Measurements from ENCODE around the gene RANBP3. TPM values are rescaled to one million over a fixed set of nuclear protein-coding genes. Genes with fewer than 3 reads are reported as not detected.

Gene RANBP3
- total RNA-seq, 1 experiment from 2014 or later: 59.5 TPM

DNA sequence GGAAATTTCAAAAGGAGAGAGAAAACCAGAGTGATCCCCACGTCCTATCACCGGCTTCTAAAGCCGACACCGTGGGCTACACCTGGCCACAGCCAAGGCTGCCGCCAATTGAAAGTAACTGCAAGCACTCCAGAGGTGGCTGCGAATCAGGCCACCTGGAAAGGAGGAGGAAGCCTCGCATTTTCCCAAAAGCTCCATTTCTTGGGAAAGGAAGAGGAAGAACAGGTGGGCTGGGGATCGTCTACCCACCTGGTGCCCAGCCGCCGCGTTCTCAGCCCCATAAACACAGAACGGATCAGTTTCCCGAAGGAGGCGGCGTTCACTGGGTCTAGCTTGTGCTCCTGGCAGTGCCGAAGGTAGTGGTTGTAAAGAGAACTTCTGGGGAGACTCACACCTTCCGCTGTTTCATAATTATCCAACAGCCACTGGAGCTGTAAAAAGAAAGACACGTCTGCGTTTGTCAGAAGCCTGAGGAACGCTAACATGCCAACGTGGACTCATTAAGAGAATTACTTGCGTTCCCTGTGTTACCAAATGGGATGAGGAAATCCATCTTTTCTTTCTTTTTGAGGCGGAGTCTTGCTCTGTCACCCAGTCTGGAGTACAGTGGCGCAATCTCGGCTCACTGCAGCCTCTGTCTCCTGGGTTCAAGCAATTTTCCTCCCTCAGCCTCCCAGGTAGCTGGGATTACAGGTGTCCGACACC, 38.1 kb upstream of the RANBP3 start:
- CTCF ChIA-PET: interaction anchor here (0.6 to 1.0 kb wide), 2 partner anchors 10 to 1420 kb away, joined by 3 to 4 read pairs; no protein-coding TSS in a partner anchor
- DNase-seq (ENCODE audit: unreplicated experiment): no peak
- no peak overlapping the region for H3K4me3 Mint-ChIP-seq (ENCODE audit: unreplicated experiment)
- POLR2A ChIA-PET: interaction anchor here (0.9 kb wide), 1 partner anchor 28 kb away, joined by 3 read pairs; no protein-coding TSS in a partner anchor
- BruUV-seq (replicated peaks): no TSS peak
- no peaks in the 10 kb centered on the region for H3K36me3 Mint-ChIP-seq (ENCODE audit: insufficient read depth, unreplicated experiment)
- H3K27me3 Mint-ChIP-seq (ENCODE audit: insufficient read depth, unreplicated experiment): no peaks in the 10 kb centered on the region
- intact Hi-C loops (cut with micrococcal nuclease): no loop called here
- no peaks in the 10 kb centered on the region for H3K4me1 Mint-ChIP-seq (ENCODE audit: insufficient read depth, unreplicated experiment)
- no peak overlapping the region for H3K27ac Mint-ChIP-seq (ENCODE audit: low read depth, unreplicated experiment)
- H3K9me3 Mint-ChIP-seq (ENCODE audit: unreplicated experiment): no peaks in the 10 kb centered on the region
- TF ChIP-seq, protein P1, sequence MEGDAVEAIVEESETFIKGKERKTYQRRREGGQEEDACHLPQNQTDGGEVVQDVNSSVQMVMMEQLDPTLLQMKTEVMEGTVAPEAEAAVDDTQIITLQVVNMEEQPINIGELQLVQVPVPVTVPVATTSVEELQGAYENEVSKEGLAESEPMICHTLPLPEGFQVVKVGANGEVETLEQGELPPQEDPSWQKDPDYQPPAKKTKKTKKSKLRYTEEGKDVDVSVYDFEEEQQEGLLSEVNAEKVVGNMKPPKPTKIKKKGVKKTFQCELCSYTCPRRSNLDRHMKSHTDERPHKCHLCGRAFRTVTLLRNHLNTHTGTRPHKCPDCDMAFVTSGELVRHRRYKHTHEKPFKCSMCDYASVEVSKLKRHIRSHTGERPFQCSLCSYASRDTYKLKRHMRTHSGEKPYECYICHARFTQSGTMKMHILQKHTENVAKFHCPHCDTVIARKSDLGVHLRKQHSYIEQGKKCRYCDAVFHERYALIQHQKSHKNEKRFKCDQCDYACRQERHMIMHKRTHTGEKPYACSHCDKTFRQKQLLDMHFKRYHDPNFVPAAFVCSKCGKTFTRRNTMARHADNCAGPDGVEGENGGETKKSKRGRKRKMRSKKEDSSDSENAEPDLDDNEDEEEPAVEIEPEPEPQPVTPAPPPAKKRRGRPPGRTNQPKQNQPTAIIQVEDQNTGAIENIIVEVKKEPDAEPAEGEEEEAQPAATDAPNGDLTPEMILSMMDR (IDR thresholded peaks at IDR 0.05; ENCODE audit: unreplicated experiment): no peak

DNA sequence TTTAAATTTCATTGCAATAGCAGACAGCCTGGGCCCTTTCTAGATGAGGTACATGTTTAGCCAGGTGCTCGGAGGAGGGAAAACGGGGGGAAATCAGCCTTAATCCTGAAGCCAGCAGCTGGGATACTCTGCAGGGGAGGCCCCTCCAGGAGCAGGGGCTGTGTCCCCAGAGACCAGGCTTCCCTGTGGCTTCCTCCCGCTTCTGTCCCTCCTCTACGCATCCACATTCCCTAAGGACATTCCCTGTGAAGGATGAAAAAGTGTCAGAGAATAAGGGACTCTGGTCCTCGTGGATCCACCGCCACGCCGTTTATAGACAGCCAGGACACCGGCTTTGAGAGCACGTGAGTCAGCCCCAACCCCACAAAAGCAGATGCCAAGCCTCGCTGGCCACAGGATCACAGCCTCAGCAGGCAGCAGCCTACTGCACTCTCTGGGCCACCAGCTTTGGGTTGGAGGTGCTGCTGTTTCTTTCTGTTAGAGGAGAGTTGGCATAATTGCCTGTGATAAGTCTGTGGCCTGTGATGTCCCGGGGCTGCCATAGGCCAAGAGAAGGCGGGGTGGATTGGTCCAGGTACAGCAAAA, 36.7 kb upstream of the RANBP3 start:
- DNase-seq (ENCODE audit: unreplicated experiment): no peak
- TF ChIP-seq, protein P1 (IDR thresholded peaks at IDR 0.05; ENCODE audit: unreplicated experiment): no peak
- no peaks in the 10 kb centered on the region for H3K9me3 Mint-ChIP-seq (ENCODE audit: unreplicated experiment)
- H3K4me1 Mint-ChIP-seq (ENCODE audit: insufficient read depth, unreplicated experiment): no peaks in the 10 kb centered on the region
- no peak overlapping the region for H3K27ac Mint-ChIP-seq (ENCODE audit: low read depth, unreplicated experiment)
- H3K36me3 Mint-ChIP-seq (ENCODE audit: insufficient read depth, unreplicated experiment): no peaks in the 10 kb centered on the region
- ChIA-PET POLR2A (no interaction called here), CTCF (interaction anchor here (1.9 kb wide), 1 partner anchor 33 kb away, joined by 5 read pairs; no protein-coding TSS in a partner anchor)
- no peak overlapping the region for H3K4me3 Mint-ChIP-seq (ENCODE audit: unreplicated experiment)
- intact Hi-C loops (cut with micrococcal nuclease): no loop called here
- H3K27me3 Mint-ChIP-seq (ENCODE audit: insufficient read depth, unreplicated experiment): no peaks in the 10 kb centered on the region
- BruUV-seq (replicated peaks): no TSS peak

DNA sequence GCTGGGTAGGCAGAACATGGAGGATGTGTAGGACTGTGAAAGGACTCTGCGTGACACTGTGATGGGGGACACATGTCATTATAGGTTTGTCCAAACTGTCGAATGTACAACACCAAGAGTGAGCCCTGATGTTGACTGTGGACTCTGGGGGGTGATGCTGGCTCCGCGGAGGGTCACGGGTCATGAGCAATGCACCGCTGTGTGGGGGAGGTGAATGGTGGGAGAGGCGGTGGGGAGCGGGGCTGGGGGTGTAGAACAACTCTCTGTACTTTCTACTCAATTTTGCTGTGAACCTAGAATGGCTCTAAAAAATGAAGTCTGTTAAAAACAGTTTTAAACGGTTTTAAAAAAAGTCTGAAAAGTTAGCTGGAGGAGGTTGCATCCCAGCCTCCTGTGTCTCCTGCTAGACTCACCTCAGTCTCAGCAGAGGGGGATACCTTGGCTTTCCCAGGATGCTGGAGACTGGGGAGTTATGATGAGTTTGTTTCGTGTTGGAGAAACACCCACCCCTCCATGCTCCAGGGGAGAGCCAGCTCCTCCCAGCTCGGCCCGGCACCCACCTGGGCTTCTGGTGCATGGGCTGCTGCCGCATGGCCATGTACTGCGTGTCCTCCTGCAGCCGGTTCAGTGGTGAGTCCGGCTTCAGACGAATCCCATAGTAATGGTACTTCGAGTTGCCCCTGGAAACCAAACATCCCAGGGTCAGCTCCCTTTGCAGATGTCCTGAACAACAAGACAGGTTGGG, 34.7 kb upstream of the RANBP3 start:
- H3K4me3 Mint-ChIP-seq (ENCODE audit: unreplicated experiment): no peak overlapping the region
- TF ChIP-seq, protein P1 (IDR thresholded peaks at IDR 0.05; ENCODE audit: unreplicated experiment): no peak
- no peaks in the 10 kb centered on the region for H3K9me3 Mint-ChIP-seq (ENCODE audit: unreplicated experiment)
- H3K4me1 Mint-ChIP-seq (ENCODE audit: insufficient read depth, unreplicated experiment): no peaks in the 10 kb centered on the region
- ChIA-PET POLR2A (interaction anchor here (0.6 kb wide), 1 partner anchor 706 kb away, joined by 3 read pairs; no protein-coding TSS in a partner anchor), CTCF (interaction anchor here (0.6 to 2.2 kb wide), 2 partner anchors 25 to 207 kb away, joined by 3 to 12 read pairs; no protein-coding TSS in a partner anchor)
- H3K27me3 Mint-ChIP-seq (ENCODE audit: insufficient read depth, unreplicated experiment): no peaks in the 10 kb centered on the region
- DNase-seq (ENCODE audit: unreplicated experiment): no peak
- intact Hi-C loops (cut with micrococcal nuclease): no loop called here
- H3K36me3 Mint-ChIP-seq (ENCODE audit: insufficient read depth, unreplicated experiment): peaks cover 4% of the 10 kb centered on the region
- BruUV-seq (replicated peaks): no TSS peak
- H3K27ac Mint-ChIP-seq (ENCODE audit: low read depth, unreplicated experiment): no peak overlapping the region

DNA sequence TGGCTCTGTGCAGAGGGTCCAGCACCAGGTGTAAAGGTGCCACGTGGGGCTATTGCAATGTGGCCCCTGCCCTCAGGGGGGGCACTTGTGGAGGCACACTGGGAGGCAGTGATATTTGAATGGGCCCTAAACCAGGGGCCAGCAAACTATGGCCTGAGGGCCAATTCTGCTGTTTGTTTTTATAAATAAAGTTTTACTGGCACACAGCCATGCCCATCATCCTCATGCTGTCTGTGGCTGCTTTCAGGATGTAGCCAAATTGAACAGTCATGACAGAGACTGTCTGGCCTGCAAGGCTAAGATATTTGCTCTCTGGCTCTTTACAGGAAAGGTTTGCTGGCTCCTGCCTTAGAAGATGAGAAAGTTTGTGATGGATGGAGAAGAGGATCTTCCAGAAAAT, 33.9 kb upstream of the RANBP3 start:
- no peaks in the 10 kb centered on the region for H3K27me3 Mint-ChIP-seq (ENCODE audit: insufficient read depth, unreplicated experiment)
- no peak overlapping the region for H3K4me3 Mint-ChIP-seq (ENCODE audit: unreplicated experiment)
- CTCF ChIA-PET: interaction anchor here (0.8 to 2.2 kb wide), 2 partner anchors 25 to 113 kb away, joined by 3 to 12 read pairs; no protein-coding TSS in a partner anchor
- H3K27ac Mint-ChIP-seq (ENCODE audit: low read depth, unreplicated experiment): no peak overlapping the region
- BruUV-seq (replicated peaks): no TSS peak
- peaks cover 12% of the 10 kb centered on the region for H3K36me3 Mint-ChIP-seq (ENCODE audit: insufficient read depth, unreplicated experiment)
- no peak for DNase-seq (ENCODE audit: unreplicated experiment)
- H3K9me3 Mint-ChIP-seq (ENCODE audit: unreplicated experiment): no peaks in the 10 kb centered on the region
- H3K4me1 Mint-ChIP-seq (ENCODE audit: insufficient read depth, unreplicated experiment): no peaks in the 10 kb centered on the region
- POLR2A ChIA-PET: interaction anchor here (0.6 kb wide), 1 partner anchor 707 kb away, joined by 3 read pairs; no protein-coding TSS in a partner anchor
- TF ChIP-seq, protein P1 (IDR thresholded peaks at IDR 0.05; ENCODE audit: unreplicated experiment): no peak
- intact Hi-C loops (cut with micrococcal nuclease): no loop called here

Measured in MCF 10A (cell line).